ENCODE data around the gene PCDHGA1. TPM values are rescaled to one million over a fixed set of nuclear protein-coding genes. Genes with fewer than 3 reads are reported as not detected.

The PCDHGA1 gene
- total and polyA plus RNA-seq, 2 experiments from 2014 or later = 0.33 TPM; not detected in 1

DNA sequence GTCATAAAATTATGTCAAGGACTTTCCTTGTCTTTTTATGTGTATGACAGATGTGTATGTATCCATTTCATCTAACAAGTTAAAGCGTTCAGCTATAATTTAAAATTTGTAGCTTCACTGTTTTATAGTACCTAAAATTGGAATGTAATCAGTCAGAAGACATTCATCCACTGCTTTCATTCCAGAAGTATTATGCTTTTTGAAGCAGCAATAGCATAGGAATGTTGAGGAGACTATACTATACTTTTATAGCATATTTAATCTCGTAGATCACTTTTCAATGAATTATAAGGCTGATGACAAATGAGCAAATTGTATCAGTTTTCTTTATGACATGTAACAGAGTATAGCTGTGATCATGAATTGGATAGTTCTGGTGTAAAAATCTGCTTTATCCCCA, 106.9 kb downstream of the PCDHGA1 start:
- TF ChIP-seq, protein P1, sequence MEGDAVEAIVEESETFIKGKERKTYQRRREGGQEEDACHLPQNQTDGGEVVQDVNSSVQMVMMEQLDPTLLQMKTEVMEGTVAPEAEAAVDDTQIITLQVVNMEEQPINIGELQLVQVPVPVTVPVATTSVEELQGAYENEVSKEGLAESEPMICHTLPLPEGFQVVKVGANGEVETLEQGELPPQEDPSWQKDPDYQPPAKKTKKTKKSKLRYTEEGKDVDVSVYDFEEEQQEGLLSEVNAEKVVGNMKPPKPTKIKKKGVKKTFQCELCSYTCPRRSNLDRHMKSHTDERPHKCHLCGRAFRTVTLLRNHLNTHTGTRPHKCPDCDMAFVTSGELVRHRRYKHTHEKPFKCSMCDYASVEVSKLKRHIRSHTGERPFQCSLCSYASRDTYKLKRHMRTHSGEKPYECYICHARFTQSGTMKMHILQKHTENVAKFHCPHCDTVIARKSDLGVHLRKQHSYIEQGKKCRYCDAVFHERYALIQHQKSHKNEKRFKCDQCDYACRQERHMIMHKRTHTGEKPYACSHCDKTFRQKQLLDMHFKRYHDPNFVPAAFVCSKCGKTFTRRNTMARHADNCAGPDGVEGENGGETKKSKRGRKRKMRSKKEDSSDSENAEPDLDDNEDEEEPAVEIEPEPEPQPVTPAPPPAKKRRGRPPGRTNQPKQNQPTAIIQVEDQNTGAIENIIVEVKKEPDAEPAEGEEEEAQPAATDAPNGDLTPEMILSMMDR (IDR thresholded peaks at IDR 0.05; ENCODE audit: poor library complexity) = no peak
- TF ChIP-seq EZH2phosphoT487 (IDR thresholded peaks at IDR 0.05; ENCODE audit: low read depth, severe bottlenecking, unreplicated experiment) (no peak), EZH2 (IDR thresholded peaks at IDR 0.05; ENCODE audit: borderline replicate concordance) (no peak)
- Histone ChIP-seq H3K36me3 (replicated peaks; ENCODE audit: insufficient read depth, low read depth) (no peaks in the 10 kb centered on the region), H4K20me1 (ENCODE audit: insufficient read depth, poor library complexity, severe bottlenecking) (no peaks in the 10 kb centered on the region), H3K27ac (no peak overlapping the region), H3K9me3 (ENCODE audit: low read depth) (peaks cover 14% of the 10 kb centered on the region), H3K4me1 (ENCODE audit: insufficient read depth) (no peaks in the 10 kb centered on the region), H3K4me2 (no peak overlapping the region), H3K9me2 (replicated peaks; ENCODE audit: insufficient read depth) (no peaks in the 10 kb centered on the region), H2AFZ (no peak overlapping the region), H3K79me2 (peaks cover 6% of the 10 kb centered on the region), H3K27me3 (no peaks in the 10 kb centered on the region), H3K4me3 (no peak overlapping the region)
- DNase-seq (ENCODE audit: low spot score) = no peak
- 98% methylated on average over 2 of the region's 2 CpGs for WGBS (ENCODE audit: low lambda C conversion rate, missing lambda C conversion rate)

DNA sequence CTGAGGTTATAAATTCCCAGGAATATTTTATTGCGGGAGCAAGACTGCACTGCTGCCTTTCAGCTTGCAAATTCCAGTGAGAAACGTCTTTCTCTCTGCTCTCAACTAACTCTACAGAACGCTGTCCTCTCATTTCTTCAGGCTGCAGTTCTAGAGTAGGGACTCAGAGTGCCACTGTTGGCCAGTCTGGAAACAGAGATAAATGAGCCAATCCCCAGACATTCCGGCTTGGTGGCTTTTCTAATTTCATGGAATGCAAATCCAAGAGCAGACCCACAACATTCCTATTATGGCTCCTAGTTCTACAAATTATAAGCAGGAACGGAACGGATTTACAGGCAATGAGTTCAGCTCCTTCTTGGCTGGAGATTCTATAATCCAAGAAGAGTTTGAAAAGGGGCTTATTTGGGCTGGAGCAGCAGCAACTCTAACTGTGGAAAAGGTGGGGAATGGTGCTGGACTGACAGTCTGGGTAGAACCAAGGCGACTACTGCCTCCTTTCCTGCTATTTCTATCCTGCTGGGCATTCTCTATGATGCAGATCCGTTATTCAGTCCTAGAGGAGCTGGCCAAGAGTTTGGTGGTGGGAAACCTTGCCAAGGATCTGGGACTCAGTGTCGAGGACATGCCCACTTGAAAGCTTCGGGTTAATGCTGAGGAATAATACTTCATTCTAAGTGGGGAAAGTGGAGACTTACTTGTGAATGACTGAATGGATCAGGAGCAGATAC, 109.3 kb downstream of the PCDHGA1 start:
- DNase-seq (ENCODE audit: low spot score) = no peak
- Histone ChIP-seq H4K20me1 (ENCODE audit: insufficient read depth, poor library complexity, severe bottlenecking) (no peaks in the 10 kb centered on the region), H3K9me3 (ENCODE audit: low read depth) (peaks cover 7% of the 10 kb centered on the region), H3K4me1 (ENCODE audit: insufficient read depth) (no peaks in the 10 kb centered on the region), H3K27ac (no peak overlapping the region), H3K27me3 (no peaks in the 10 kb centered on the region), H3K9me2 (replicated peaks; ENCODE audit: insufficient read depth) (no peaks in the 10 kb centered on the region), H3K4me3 (no peak overlapping the region), H2AFZ (no peak overlapping the region), H3K79me2 (peaks cover 3% of the 10 kb centered on the region), H3K36me3 (replicated peaks; ENCODE audit: insufficient read depth, low read depth) (no peaks in the 10 kb centered on the region), H3K4me2 (no peak overlapping the region)
- no peak for TF ChIP-seq EZH2phosphoT487 (IDR thresholded peaks at IDR 0.05; ENCODE audit: low read depth, severe bottlenecking, unreplicated experiment)
- TF ChIP-seq, protein P1 (IDR thresholded peaks at IDR 0.05; ENCODE audit: poor library complexity) = no peak
- TF ChIP-seq EZH2 (IDR thresholded peaks at IDR 0.05; ENCODE audit: borderline replicate concordance) = no peak
- 91% methylated on average over 10 of the region's 10 CpGs for WGBS (ENCODE audit: low lambda C conversion rate, missing lambda C conversion rate)

DNA sequence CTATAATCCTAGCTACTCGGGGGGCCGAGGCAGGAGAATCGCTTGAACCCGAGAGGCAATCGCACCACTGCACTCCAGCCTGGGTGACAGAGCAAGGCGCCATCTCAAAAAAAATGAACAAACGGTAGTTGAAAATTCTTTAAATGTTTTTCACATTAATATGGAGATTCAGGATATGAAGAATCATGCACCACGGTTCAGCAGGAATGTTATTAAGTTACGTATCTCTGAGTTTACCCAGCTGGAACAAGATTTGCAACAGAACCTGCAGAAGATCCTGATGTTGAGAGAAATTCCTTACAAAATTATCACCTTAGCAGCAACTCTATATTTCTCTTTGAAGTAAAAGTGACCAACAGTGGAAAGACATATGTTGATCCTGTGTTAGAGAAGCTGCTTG, 110.0 kb downstream of the PCDHGA1 start:
- H3K36me3 ChIP-seq (replicated peaks; ENCODE audit: insufficient read depth, low read depth) = no peaks in the 10 kb centered on the region
- no peak overlapping the region for H3K27ac ChIP-seq
- TF ChIP-seq, protein P1 (IDR thresholded peaks at IDR 0.05; ENCODE audit: poor library complexity) = no peak
- TF ChIP-seq EZH2phosphoT487 (IDR thresholded peaks at IDR 0.05; ENCODE audit: low read depth, severe bottlenecking, unreplicated experiment) = no peak
- H3K4me2 ChIP-seq = no peak overlapping the region
- no peaks in the 10 kb centered on the region for H3K27me3 ChIP-seq
- no peaks in the 10 kb centered on the region for H3K4me1 ChIP-seq (ENCODE audit: insufficient read depth)
- no peak overlapping the region for H3K4me3 ChIP-seq
- H3K9me2 ChIP-seq (replicated peaks; ENCODE audit: insufficient read depth) = no peaks in the 10 kb centered on the region
- H3K79me2 ChIP-seq = peaks cover 6% of the 10 kb centered on the region
- peaks cover 7% of the 10 kb centered on the region for H3K9me3 ChIP-seq (ENCODE audit: low read depth)
- no peaks in the 10 kb centered on the region for H4K20me1 ChIP-seq (ENCODE audit: insufficient read depth, poor library complexity, severe bottlenecking)
- no peak for DNase-seq (ENCODE audit: low spot score)
- no peak overlapping the region for H2AFZ ChIP-seq
- 100% methylated on average over 9 of the region's 9 CpGs for WGBS (ENCODE audit: low lambda C conversion rate, missing lambda C conversion rate)

Measured in hepatocyte (in vitro differentiated cells).